Stimulated activated CD4-positive, alpha-beta T cell treated with anti-CD3 and anti-CD28 coated beads, Interleukin-1b, Interleukin-23, amount 100 ng/mL, for 1 hour (primary cell): ENCODE measurements around the gene CAMK4.

Experiments used
- DNase-seq, 2 donors: peaks; one replicate each; pipeline ENCODE4 v3.0.0-alpha.2; 2020; ENCODE audit warnings: low read depth in 2 of 2

The CAMK4 gene

DNA sequence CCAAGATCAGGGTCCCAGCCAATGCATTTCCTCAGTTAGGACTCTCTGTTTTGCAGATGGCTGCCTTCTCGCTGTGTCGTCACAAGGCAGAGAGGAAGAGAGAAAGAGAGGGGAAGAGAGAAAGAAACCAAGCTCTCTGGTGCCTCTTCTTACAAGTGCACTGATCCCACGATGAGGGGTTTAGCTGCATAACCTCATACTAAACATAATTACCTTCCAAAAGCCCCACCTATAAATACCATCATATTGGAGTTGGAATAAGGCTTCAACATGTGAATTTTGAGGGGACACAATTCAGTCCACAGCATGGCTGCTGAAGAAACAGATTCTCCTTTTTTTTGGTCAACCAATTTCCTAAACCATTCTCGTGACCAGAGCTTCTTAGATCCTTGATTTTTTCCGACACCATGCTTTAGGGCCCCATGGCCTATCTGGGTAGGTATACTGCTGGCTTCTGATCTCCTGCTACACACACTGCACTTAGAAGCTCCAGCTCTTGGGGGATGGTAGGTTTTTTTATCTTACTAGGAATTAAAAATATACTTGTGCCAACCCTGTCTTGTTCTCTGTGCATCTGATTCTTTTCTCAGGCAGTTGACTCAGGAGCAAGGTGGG, 5.1 kb downstream of the CAMK4 start:
- no peak for DNase-seq

DNA sequence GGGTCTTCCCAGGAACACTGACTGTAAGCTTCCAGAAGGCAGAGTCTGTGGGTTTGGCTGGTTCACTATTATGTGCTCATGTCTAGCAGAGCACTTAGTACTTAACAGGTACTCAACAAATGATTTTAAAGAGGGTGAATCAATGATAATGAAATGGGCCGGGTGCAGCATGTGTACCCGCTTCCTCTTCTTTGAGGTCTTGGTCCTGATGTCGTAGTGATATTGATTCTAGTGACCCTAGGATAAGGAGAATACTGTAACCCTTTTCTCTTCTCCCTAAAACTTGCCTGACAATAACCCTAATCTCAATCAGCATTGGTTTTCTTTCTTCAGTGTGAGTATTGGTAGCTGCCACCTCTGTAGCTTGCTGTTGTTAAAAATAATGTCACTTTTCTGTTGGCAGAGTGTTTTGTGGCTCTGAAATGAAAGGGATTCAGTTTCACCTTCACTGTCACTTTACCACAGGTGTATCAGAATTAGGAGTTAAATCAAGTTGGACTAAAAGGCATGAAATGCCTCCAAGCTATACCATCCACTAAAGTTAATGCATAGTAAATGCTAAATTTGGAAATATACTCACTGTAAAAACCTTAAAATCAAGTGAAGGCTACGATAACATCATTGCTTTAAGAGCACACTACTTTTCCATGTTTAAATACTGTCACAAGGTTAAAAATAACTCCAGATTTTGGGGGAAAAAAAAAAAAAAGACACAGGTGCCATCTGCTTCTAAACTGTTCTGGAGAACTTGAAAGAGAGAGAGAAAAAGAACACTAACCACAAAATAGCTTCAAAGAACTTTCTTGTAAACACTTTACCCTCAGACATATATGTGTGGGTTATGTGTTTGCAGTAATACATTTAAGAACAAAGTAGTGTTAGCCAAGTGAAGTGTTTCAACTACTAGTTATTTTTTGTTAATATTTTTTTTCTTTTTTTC, 6.0 kb downstream of the CAMK4 start:
- DNase-seq = no peak

DNA sequence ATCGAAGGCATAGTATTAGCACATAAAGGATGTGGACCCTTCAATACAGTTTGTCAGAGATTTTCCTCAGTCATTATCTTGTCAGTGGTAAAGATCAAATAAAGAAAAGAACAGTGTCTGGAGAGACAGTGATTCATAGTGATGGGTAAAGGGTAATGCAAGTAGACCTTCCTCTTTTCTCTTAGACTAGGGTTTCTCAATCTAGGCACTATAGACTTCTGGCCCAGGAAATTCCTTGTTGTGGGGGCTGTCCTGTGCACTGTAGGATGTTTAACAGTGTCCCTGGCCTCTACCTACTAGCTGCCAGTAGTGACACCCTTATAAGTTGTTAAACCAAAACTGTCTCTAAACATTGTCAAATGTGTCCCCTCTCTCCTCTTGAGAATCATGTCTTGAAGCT, 6.9 kb downstream of the CAMK4 start:
- DNase-seq = no peak

DNA sequence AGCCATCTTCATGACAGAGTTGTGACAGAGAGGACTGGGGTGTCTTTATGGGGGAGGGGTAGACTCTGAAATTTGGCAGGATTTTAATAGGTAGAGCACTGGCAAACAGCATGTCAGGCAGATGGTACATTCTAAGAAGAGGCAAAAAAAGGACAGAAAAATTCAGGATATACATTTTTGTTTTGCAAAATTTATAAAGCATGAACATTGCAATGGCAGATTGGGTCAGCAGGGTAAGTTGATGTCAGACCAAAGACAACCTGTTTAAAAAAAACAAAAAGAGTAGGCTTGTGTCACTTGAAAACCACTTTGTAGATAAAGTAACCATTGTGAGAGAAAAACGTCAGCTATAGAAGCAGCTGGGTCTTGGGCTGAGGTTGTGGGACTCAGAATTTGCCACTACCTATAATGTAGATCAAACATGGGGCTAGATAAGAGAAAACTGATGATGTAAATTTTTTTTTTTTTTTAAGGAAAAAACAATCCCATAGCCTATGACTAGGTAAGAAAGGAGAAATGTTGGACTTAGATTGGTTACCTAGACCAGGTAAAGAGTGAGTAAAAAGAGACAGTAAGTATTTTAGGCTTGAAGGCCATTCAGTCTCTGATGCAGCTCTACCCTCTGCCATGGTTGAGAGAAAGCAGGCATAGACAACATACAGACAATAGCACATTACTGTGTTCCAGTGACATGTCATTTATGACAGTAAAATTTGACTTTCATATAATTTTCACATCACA, 8.3 kb downstream of the CAMK4 start:
- DNase-seq = no peak

DNA sequence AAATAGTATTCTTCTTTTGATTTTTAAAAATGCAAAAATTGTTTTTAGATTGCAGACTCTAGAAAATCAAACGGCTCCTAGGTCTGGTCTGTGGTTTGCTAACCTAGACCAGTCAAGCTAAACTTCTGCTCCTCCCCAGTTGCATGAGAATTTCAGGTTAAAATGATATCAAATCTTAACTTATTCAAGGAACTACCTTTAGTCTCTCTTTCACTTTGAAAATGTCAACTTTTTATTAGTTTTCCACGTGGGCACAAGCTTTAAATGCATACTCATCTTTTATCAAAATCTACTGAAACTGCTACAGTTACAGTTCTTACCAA, 8.8 kb downstream of the CAMK4 start:
- DNase-seq = no peak

DNA sequence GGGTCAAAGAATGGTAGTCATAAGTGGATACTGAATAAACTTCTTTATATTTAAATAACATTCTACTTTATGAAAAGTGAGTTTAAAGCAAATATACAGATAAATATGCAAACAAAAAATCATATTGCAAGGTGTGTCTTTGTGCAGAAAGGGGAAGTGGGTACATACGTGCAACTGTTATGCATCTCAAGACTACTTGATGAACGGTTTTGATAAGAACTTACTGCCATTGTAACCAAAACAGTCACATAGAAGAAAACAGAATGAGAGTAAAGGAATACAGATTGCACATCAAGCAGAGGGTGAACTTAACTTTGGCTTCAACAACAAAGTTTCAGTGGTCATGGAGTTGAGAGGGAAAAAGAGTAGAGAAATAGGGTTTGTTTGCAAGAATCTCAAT, 9.9 kb downstream of the CAMK4 start:
- no peak for DNase-seq

DNA sequence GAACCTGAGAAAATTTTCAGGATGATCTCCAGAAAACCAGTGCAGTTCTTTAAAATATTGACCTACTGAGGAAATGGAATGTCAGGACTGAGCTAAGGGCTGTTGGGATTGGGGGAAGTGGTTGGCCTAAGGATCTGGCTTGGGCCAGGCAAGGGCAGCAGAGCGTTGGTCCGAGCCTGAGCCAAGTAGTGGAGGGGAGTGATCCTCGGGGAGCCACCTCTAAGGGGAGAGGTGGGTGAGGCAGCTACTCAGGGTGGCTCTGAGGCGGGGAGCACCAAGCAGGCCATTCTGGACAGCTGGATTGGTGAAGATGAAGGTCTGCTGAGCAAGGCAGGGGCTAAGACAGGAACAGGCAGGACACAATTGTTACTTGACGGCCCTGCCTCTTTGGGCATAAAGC, 11.5 kb downstream of the CAMK4 start:
- no peak for DNase-seq

DNA sequence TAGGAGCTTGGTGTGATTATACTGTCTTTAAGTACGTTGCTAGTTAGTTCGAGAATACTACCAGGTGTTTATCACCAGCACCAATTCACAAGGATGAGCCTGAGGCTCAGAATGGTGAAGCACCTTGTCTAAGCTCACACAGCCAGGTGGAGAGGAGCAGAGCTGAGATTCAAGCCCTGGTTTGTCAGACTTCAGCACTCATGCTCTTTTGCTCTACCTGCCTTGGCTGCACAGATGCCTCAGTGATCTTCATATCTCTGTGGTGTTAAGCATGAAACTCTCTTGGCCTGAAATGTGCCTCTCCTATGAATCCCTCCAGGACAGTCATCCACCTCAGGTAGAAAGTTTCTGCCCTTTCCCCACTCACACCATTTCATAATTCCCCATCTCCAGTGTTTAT, 12.2 kb downstream of the CAMK4 start:
- DNase-seq = no peak

DNA sequence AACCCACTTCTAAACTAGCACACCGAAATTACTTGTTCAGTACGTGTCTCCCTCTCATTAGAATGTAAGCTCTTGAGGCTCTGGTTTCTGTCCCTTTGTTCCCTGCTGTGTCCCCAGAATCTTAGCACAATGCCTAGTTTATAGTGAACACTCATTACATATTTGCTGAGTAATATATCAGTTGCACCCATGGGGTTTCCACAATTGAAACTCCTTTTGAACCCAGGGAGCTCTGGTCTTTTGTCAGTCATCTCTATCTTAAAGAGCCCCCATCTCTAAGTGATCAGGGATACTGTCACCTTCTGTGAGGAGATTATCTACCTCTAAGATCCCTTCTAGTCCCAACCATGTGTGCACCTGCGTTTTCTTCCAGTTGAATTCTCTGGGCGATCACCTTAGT, 12.8 kb downstream of the CAMK4 start:
- DNase-seq = no peak

DNA sequence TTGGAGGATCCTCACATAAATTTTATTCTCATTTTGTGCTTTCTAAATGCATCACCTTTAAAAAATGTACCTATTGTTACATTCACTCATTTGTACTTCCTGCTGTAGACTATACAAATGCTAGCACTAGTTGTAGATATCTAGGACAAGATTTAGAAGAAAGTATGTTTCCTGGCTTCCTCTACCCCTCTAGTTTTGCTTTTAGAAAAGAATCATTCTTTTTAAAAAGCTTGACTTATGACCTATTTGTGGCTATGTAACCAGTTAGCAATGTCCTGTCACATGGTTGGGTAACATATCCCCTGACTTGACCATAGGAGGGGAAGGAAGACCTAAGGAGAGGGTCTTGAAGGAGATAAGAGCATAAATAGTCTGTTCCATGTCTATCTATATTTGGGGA, 13.3 kb downstream of the CAMK4 start:
- DNase-seq = no peak

DNA sequence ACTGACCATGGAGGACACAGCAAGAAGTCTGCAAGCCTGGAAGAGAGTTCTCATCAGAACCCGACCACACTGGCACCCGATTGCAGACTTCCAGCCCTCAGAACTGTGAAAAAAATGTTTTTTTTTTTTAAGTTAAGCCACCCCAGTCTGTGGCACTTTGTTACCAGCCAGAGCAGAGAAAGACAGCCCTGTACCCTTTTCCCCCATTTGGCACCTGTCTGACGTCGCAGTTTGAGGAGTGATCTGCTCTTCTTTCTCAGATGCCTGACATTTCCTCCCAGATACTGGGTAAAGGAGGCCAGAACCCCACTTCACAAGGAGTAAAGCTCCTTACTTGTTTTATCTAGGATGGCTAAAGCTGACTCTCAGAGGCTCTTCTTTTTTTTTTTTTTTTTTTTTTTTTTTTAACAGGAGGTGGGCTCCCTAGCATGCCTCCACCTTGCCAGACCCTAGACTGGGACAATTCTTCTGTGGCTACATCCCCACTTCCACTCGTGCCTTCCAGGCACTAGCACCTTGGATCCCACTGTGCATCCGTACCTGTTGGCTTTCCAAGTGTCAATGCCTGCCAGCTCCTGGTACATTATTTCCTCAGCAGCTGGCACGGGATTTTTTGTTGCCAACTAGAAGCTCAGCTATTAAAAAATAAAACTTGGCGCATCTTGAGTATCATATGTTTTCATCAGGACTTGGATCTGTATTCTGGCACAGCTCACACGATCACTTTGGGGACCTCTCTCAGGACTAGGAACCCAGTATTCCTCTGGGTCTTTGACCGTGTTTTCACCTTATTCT, 14.4 kb downstream of the CAMK4 start:
- DNase-seq = no peak

DNA sequence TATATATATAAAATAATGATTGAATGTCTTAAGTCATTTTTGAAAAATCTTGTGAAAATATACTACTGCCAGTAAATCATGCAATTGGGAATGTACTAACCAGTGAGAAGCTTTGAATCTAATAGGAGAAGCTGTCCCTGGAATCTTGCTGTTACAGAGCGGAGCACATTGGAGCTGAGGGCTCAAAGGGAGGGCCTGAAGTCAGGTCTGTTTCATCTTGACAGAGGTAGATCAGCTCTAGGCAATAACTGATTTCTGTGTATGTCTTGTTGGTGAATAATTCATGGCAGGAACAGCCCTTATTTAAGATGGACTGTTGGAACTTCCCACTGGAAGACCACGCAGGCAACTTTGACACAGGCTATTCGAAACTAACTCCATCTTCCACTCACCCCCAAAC, 17.5 kb downstream of the CAMK4 start:
- no peak for DNase-seq

DNA sequence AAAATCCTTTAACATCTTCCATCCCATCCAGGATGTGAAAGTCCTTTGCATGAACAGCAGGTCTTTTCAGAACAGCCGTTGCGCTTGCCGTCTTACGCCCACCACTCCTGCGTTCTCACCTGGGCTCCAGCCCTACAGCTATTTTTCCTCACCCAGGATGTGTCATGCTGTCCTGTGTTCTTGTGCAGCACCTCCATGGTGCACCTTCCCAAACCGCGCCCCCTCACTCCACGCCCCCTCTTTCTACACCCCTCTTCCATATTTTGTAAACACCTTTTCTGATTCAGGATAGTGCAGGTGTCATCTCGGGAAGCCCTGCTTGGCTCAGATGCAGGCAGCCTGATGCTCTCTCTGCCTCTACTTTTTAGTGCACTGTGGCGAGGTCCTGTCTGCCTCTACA, 18.4 kb downstream of the CAMK4 start:
- DNase-seq = no peak

DNA sequence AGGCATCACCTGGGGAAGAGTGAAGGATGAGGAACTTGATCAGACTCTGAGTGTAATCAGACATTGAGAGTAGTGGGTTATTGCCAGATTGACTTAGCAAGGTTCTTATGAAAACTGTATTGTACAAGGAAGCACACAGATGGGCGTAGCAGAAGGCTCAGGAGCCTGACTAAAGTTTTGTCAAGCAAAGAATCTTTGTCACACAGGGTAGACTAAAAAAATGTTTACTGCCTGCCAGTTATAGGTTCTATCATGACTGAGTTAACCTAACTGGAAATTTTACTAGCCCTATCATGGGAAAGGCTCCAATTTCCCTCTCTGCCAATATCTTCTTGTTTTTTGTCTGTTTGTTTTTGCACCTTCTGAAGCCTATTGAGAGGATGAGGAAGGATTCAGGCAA, 19.1 kb downstream of the CAMK4 start:
- no peak for DNase-seq

DNA sequence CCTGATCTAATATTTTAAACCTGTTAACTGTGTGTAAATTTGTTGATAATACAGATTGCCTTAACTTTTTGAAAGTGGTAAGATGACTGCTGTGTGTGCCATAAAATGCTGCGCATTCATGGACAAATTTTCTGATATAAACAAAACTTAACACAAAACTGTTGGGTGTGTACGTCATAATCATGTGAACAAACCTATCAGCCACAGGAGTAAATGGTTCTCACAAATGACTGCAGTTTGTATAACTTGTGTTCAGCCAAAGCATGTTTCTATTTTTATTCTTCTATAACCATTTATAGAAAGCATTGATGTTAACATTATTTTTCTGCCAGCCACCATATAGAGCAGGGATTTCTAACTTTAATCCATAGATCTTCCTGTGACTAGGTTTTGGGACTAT, 21.5 kb downstream of the CAMK4 start:
- DNase-seq = no peak

DNA sequence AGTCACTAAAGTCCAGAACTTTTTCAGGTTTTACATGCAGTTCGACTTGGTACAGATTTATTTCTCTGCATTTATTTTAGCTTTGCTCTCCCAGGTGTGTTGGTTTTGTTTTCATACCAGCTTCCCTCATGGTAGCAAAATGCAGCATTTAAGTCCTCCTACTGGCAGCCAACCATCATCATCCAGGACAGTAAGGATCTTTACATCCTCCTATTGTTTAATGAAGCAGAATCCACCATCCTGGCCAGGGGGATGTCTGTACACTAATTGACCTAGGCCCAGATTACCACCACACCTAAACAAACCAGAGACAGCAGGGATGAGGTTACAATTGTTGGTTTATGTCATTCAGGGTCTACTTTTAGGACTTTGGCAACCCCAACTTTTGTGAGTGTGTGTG, 22.3 kb downstream of the CAMK4 start:
- no peak for DNase-seq

DNA sequence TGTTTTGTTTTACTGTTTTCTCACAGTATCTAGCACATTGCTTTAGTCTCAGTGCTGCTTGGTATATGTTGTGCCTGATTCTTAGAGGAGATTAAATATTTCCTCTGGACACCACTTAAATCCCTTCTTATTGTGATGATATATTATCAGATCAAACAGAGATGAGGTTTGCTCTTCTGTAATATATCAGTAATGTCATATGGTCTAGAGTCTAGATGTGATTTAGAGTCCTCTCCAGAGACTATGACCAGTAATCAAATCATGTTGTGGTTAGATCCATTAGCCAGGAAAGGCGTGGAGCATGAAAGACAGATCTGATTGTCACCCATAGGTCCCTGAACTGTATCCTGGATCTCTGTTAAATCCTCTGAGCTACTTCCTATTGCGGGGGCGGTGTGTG, 24.4 kb downstream of the CAMK4 start:
- no peak for DNase-seq

DNA sequence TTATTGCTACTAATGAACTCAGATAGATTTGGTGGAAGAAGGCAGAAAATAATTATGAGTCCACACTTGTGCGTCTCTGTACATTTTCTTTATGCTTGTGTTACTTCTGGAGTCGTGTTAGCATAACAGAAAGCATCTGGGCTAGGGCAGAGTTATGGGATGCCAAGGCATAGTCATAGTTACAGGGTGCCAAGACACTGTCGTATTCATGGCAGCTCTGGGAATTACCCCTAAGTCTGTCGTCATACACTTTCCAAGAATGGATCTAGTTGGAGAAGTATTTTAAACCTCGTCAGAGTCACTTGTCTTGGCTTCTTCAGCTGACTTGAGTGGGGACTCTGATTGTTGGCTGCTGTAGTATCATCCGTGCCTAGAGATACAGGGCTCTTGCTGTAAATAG, 27.7 kb downstream of the CAMK4 start:
- DNase-seq = no peak

DNA sequence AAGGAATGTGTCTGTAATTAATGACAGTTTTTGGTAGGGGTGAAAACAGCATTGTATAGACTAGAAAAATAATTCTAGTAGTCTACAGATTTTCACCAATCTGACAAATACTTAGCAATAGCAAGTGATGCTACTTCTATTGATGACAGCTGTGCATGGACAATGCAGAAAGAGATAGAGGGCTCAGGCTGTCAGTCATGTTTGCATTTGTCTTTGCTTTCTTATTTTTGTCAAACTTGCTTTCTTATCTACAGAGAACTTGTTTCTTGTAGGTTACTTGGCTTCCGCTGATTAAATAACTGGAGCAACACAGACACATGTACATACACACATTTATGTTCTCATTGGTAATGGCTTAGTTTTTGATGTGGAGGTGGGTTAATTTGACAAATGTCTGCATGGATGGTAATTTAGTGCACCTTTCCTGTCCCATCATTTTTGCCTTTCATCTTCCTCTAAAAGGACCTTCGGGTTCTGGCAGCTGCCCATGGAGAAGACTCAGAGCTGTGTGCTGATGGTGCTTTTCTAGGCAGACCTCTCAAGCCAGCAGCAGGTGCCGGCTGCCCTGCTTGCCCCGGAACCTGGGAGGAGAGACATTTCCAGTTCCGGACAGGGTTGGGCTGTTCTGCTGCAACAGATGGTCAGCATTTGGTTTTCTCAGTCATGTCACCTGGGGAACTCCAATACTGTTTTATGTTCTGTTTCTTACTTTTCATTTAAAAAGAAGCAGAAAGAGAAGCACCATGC, 28.8 kb downstream of the CAMK4 start:
- no peak for DNase-seq

DNA sequence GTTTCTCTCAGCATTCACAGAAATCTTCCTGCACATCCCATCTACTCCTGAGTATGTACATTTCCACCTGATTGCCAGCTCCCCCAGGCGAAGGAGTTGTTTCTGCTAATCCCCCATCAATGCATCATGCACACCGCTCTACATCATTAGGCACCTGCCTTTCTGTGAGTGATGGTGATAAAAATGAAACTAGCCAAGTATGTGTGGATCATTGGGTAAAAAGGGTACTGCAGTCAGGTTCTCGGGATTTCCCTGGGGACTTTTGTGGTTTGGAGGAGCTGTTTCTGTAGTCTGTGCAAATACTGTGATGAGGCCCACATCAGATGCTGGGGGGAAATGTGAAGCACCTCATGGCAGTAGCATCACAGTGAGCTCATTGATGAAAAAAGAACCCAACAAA, 30.4 kb downstream of the CAMK4 start:
- peak in 1 of 2 donors; percentile 44 for DNase-seq

DNA sequence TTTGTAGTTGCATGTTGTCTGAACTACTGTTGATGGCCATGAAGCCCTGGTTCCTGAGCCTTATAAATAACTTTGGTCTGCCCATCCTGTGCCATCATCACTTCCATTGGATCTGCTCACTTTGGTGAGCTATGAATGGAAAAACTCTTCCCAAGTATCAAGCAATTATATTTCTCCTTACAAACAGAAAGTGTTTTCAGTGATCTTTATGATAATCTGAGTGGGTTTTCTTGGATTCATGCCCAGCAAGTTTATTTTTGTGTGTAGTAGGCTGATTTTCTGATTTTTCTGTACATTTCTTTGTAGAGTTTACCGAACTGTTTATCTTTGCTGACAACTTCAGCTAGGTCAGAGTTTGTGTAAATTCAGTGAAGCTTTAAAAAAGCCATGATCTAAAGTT, 31.0 kb downstream of the CAMK4 start:
- no peak for DNase-seq
